LoVo (cell line): Measurements from ENCODE around the gene NIPAL4.
"Not testable (repeated sequence)": the region's sequence is repeated elsewhere in the genome, so short reads cannot be mapped to it uniquely, and the experiment has no call there.

Source experiments
- DNase-seq: peaks from one replicate; pipeline ENCODE4 v3.0.0-alpha.2; 2016; ENCODE audit warnings: low spot score

The NIPAL4 gene

GRCh38 chr5:157459715-157460599, at the start of gene NIPAL4:
NIPAL4 (plus strand) TSS chr5:157460213; CDS start chr5:157460321, 108 bp downstream.
- peak; percentile 8 for DNase-seq

GRCh38 chr5:157415838-157416237, 44.2 kb upstream of the NIPAL4 start:
- DNase-seq: no peak

GRCh38 chr5:157419521-157419920, 40.5 kb upstream of the NIPAL4 start:
- not testable (repeated sequence) for DNase-seq

- DNase-seq: not testable (repeated sequence)
Measured at GRCh38 chr5:157429920-157430319, 30.1 kb upstream of the NIPAL4 start.

- peak; percentile 62 for DNase-seq
Measured at GRCh38 chr5:157431544-157432200, 28.3 kb upstream of the NIPAL4 start.

GRCh38 chr5:157434096-157434495, 25.9 kb upstream of the NIPAL4 start:
- DNase-seq: no peak

- DNase-seq: no peak
Measured at GRCh38 chr5:157443041-157443549, 16.9 kb upstream of the NIPAL4 start.

GRCh38 chr5:157444224-157444623, 15.8 kb upstream of the NIPAL4 start:
- no peak for DNase-seq

GRCh38 chr5:157445745-157446411, 14.1 kb upstream of the NIPAL4 start:
- no peak for DNase-seq

GRCh38 chr5:157446412-157446935, 13.5 kb upstream of the NIPAL4 start:
- no peak for DNase-seq

GRCh38 chr5:157447201-157447637, 12.8 kb upstream of the NIPAL4 start:
- peak; percentile 60 for DNase-seq

GRCh38 chr5:157449011-157449723, 10.8 kb upstream of the NIPAL4 start:
- DNase-seq: no peak

- no peak for DNase-seq
Measured at GRCh38 chr5:157450024-157450423, 10.0 kb upstream of the NIPAL4 start.

- DNase-seq: no peak
Measured at GRCh38 chr5:157451806-157452205, 8.2 kb upstream of the NIPAL4 start.

- DNase-seq: no peak
Measured at GRCh38 chr5:157454273-157454672, 5.7 kb upstream of the NIPAL4 start.

- DNase-seq: no peak
Measured at GRCh38 chr5:157455057-157455456, 5.0 kb upstream of the NIPAL4 start.

- no peak for DNase-seq
Measured at GRCh38 chr5:157456301-157456700, 3.7 kb upstream of the NIPAL4 start.

- DNase-seq: no peak
Measured at GRCh38 chr5:157457391-157457790, 2.6 kb upstream of the NIPAL4 start.

- DNase-seq: no peak
Measured at GRCh38 chr5:157458835-157459234, 1.2 kb upstream of the NIPAL4 start.

GRCh38 chr5:157460921-157461792, 1.1 kb downstream of the NIPAL4 start:
- no peak for DNase-seq

GRCh38 chr5:157463081-157463480, 3.1 kb downstream of the NIPAL4 start:
- no peak for DNase-seq
